T-helper 2 cell treated with Interferon-gamma antibody and Interleukin-4, amounts not matched to agents 5 μg/mL and 100 μg/mL, for 36 hours (primary cell): ENCODE data around the gene FTO.

Experiments
- DNase-seq: peaks from one replicate; pipeline ENCODE4 v3.0.0; 2021; ENCODE audit warnings: low spot score
- H3K27ac Mint-ChIP-seq: one replicate; pipeline ENCODE4 v1.8.0; 2021; ENCODE audit warnings: mild to moderate bottlenecking, mixed read lengths
- H3K27me3 Mint-ChIP-seq: one replicate; pipeline ENCODE4 v1.8.0; 2021; ENCODE audit warnings: low read depth, mixed read lengths
- H3K36me3 Mint-ChIP-seq: one replicate; pipeline ENCODE4 v1.8.0; 2021; ENCODE audit warnings: low read depth, mixed read lengths
- H3K4me1 Mint-ChIP-seq: one replicate; pipeline ENCODE4 v1.8.0; 2021; ENCODE audit warnings: low read depth, mixed read lengths
- H3K4me3 Mint-ChIP-seq: one replicate; pipeline ENCODE4 v1.8.0; 2022; ENCODE audit warnings: mild to moderate bottlenecking, moderate library complexity, mixed read lengths
- H3K9me3 Mint-ChIP-seq: one replicate; pipeline ENCODE4 v1.8.0; 2021; ENCODE audit warnings: mixed read lengths

FTO gene

GRCh38 chr16:54193665-54194333 is 489.8 kb downstream of the FTO start:
- no peaks in the 10 kb centered on the region for H3K9me3 Mint-ChIP-seq
- DNase-seq = peak; percentile 21
- H3K4me3 Mint-ChIP-seq = no peak overlapping the region
- no peak overlapping the region for H3K27ac Mint-ChIP-seq
- H3K4me1 Mint-ChIP-seq = peaks cover 4% of the 10 kb centered on the region
- no peaks in the 10 kb centered on the region for H3K36me3 Mint-ChIP-seq
- H3K27me3 Mint-ChIP-seq = peaks cover 7% of the 10 kb centered on the region

GRCh38 chr16:54194334-54194743 is 490.4 kb downstream of the FTO start:
- Mint-ChIP-seq H3K36me3 (no peaks in the 10 kb centered on the region), H3K27ac (no peak overlapping the region), H3K27me3 (peaks cover 7% of the 10 kb centered on the region), H3K4me3 (no peak overlapping the region), H3K4me1 (peaks cover 4% of the 10 kb centered on the region), H3K9me3 (no peaks in the 10 kb centered on the region)
- no peak for DNase-seq

GRCh38 chr16:54197758-54198157 is 493.8 kb downstream of the FTO start:
- Mint-ChIP-seq H3K9me3 (no peaks in the 10 kb centered on the region), H3K27ac (no peak overlapping the region), H3K36me3 (no peaks in the 10 kb centered on the region)

GRCh38 chr16:54199487-54200160 is 495.7 kb downstream of the FTO start:
- DNase-seq = no peak

More at GRCh38 chr16:54197758-54198157, 493.8 kb downstream of the FTO start:
- no peaks in the 10 kb centered on the region for H3K27me3 Mint-ChIP-seq
- H3K4me1 Mint-ChIP-seq = peaks cover 4% of the 10 kb centered on the region
- DNase-seq = no peak
- no peak overlapping the region for H3K4me3 Mint-ChIP-seq

GRCh38 chr16:54200161-54200534 is 496.2 kb downstream of the FTO start:
- no peaks in the 10 kb centered on the region for H3K4me1 Mint-ChIP-seq
- H3K36me3 Mint-ChIP-seq = no peaks in the 10 kb centered on the region
- no peaks in the 10 kb centered on the region for H3K9me3 Mint-ChIP-seq
- no peak overlapping the region for H3K27ac Mint-ChIP-seq
- DNase-seq = no peak
- no peak overlapping the region for H3K4me3 Mint-ChIP-seq
- H3K27me3 Mint-ChIP-seq = no peaks in the 10 kb centered on the region

More at GRCh38 chr16:54199487-54200160, 495.7 kb downstream of the FTO start:
- no peaks in the 10 kb centered on the region for H3K36me3 Mint-ChIP-seq
- no peaks in the 10 kb centered on the region for H3K4me1 Mint-ChIP-seq
- no peak overlapping the region for H3K27ac Mint-ChIP-seq
- H3K9me3 Mint-ChIP-seq = no peaks in the 10 kb centered on the region
- no peak overlapping the region for H3K4me3 Mint-ChIP-seq
- no peaks in the 10 kb centered on the region for H3K27me3 Mint-ChIP-seq

GRCh38 chr16:54200720-54201119 is 496.8 kb downstream of the FTO start:
- no peaks in the 10 kb centered on the region for H3K9me3 Mint-ChIP-seq
- no peak for DNase-seq
- no peak overlapping the region for H3K4me3 Mint-ChIP-seq
- no peaks in the 10 kb centered on the region for H3K36me3 Mint-ChIP-seq
- H3K27ac Mint-ChIP-seq = no peak overlapping the region
- no peaks in the 10 kb centered on the region for H3K27me3 Mint-ChIP-seq
- H3K4me1 Mint-ChIP-seq = no peaks in the 10 kb centered on the region

GRCh38 chr16:54201200-54201599 is 497.2 kb downstream of the FTO start:
- no peaks in the 10 kb centered on the region for H3K36me3 Mint-ChIP-seq

More at GRCh38 chr16:54201200-54201599, 497.2 kb downstream of the FTO start:
- H3K4me1 Mint-ChIP-seq = no peaks in the 10 kb centered on the region
- no peaks in the 10 kb centered on the region for H3K27me3 Mint-ChIP-seq
- no peak overlapping the region for H3K4me3 Mint-ChIP-seq
- H3K9me3 Mint-ChIP-seq = no peaks in the 10 kb centered on the region
- H3K27ac Mint-ChIP-seq = no peak overlapping the region
- no peak for DNase-seq
